ENCODE data around the gene CNTNAP2.

GRCh38 chr7:147640821-147641220, 1524.2 kb downstream of the CNTNAP2 start:
- TF ChIP-seq, protein P1, sequence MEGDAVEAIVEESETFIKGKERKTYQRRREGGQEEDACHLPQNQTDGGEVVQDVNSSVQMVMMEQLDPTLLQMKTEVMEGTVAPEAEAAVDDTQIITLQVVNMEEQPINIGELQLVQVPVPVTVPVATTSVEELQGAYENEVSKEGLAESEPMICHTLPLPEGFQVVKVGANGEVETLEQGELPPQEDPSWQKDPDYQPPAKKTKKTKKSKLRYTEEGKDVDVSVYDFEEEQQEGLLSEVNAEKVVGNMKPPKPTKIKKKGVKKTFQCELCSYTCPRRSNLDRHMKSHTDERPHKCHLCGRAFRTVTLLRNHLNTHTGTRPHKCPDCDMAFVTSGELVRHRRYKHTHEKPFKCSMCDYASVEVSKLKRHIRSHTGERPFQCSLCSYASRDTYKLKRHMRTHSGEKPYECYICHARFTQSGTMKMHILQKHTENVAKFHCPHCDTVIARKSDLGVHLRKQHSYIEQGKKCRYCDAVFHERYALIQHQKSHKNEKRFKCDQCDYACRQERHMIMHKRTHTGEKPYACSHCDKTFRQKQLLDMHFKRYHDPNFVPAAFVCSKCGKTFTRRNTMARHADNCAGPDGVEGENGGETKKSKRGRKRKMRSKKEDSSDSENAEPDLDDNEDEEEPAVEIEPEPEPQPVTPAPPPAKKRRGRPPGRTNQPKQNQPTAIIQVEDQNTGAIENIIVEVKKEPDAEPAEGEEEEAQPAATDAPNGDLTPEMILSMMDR (conservative IDR thresholded peaks at IDR 0.05; ENCODE audit: low read depth, low read length) = no peak
- TF ChIP-seq CEBPB (IDR thresholded peaks at IDR 0.05; ENCODE audit: low read depth, low read length) = no peak
- no peak for TF ChIP-seq MXI1 (IDR thresholded peaks at IDR 0.05; ENCODE audit: borderline replicate concordance, low read depth, low read length)
- no peak for TF ChIP-seq SMC3 (IDR thresholded peaks at IDR 0.05; ENCODE audit: low read depth, low read length)
- TF ChIP-seq, protein P2, sequence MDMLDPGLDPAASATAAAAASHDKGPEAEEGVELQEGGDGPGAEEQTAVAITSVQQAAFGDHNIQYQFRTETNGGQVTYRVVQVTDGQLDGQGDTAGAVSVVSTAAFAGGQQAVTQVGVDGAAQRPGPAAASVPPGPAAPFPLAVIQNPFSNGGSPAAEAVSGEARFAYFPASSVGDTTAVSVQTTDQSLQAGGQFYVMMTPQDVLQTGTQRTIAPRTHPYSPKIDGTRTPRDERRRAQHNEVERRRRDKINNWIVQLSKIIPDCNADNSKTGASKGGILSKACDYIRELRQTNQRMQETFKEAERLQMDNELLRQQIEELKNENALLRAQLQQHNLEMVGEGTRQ (IDR thresholded peaks at IDR 0.05; ENCODE audit: low read depth, low read length) = no peak
- no peak for TF ChIP-seq FOS (IDR thresholded peaks at IDR 0.05; ENCODE audit: low read depth, low read length)
- TF ChIP-seq POLR2A (IDR thresholded peaks at IDR 0.05; ENCODE audit: low read depth, low read length) = no peak
- no peak for TF ChIP-seq MAZ (IDR thresholded peaks at IDR 0.05; ENCODE audit: borderline replicate concordance, low read depth, low read length)
